Natural killer cell treated with Interleukin-12 subunit alpha and Interleukin-12 subunit beta and Interleukin-15 and Interleukin-18, amount 100 ng/mL, for 72 hours (primary cell): ENCODE measurements around the gene MYO1D. TPM values are rescaled to one million over a fixed set of nuclear protein-coding genes. Genes with fewer than 3 reads are reported as not detected.

Source experiments
- ATAC-seq, 2 donors: fragments of 150-1000 bp; cut with Tn5 transposase in 1 of 2; sonication (Bioruptor Pico), chemical (Tn5 transposase) in 1 of 2; 2 replicates each; pipeline ENCODE4 v1.10.0; 2021
- DNase-seq: peaks from one replicate; pipeline ENCODE4 v3.0.0; 2022; ENCODE audit warnings: low spot score
- H3K27ac Mint-ChIP-seq, 2 donors: 1 replicate in 1 of 2; 2 replicates in 1 of 2; pipeline ENCODE4 v1.8.0; 2022; ENCODE audit warnings: mixed read lengths in 2 of 2, mild to moderate bottlenecking in 1 of 2, moderate library complexity in 1 of 2
- H3K27me3 Mint-ChIP-seq, 2 donors: 1 replicate in 1 of 2; 2 replicates in 1 of 2; pipeline ENCODE4 v1.8.0; 2022; ENCODE audit warnings: mixed read lengths in 2 of 2
- H3K36me3 Mint-ChIP-seq: one replicate; pipeline ENCODE4 v1.8.0; 2022; ENCODE audit warnings: mixed read lengths
- H3K4me1 Mint-ChIP-seq, 2 donors: 1 replicate in 1 of 2; 2 replicates in 1 of 2; pipeline ENCODE4 v1.8.0; 2022; ENCODE audit warnings: low read depth in 2 of 2, mixed read lengths in 2 of 2, mild to moderate bottlenecking in 1 of 2
- H3K4me3 Mint-ChIP-seq: one replicate; pipeline ENCODE4 v1.8.0; 2022; ENCODE audit warnings: mixed read lengths
- H3K9me3 Mint-ChIP-seq: 2 replicates; pipeline ENCODE4 v1.8.0; 2022; ENCODE audit warnings: mixed read lengths
- total RNA-seq, 2 donors: library from RNA; stranded (reverse); gene quantifications; one replicate each; pipeline ENCODE4 v1.2.3, GENCODE V29; 2022

MYO1D gene
- total RNA-seq, 2 donors from 2014 or later = 25.7 to 25.8 TPM

DNA sequence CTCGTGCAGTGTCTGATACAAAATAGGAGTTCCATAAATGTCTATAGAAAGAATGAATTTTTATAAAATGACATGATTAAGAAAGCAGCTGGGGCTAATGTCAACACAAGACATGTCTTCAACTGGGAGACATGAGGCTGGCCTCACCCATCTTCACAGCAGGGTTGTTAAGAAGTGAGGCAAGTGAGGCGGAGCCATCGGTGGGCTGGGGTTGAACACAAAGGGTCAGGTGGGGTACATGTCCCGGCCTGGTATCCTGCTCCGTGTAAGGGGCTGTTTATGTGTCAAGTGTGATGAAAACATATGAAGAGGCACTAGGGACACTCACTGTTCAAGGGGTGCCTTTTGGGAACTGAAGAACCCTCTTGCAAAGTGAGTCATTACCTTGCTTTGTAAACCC lies 368.0 kb downstream of the MYO1D start:
- no peaks in the 10 kb centered on the region for H3K27me3 Mint-ChIP-seq
- no peak overlapping the region for H3K4me3 Mint-ChIP-seq
- no peaks in the 10 kb centered on the region for H3K9me3 Mint-ChIP-seq
- ATAC-seq (no peak), DNase-seq (no peak)
- peaks cover 38 to 48% of the 10 kb centered on the region in 2 donors for H3K4me1 Mint-ChIP-seq
- no peaks in the 10 kb centered on the region for H3K36me3 Mint-ChIP-seq
- H3K27ac Mint-ChIP-seq = no peak overlapping the region

DNA sequence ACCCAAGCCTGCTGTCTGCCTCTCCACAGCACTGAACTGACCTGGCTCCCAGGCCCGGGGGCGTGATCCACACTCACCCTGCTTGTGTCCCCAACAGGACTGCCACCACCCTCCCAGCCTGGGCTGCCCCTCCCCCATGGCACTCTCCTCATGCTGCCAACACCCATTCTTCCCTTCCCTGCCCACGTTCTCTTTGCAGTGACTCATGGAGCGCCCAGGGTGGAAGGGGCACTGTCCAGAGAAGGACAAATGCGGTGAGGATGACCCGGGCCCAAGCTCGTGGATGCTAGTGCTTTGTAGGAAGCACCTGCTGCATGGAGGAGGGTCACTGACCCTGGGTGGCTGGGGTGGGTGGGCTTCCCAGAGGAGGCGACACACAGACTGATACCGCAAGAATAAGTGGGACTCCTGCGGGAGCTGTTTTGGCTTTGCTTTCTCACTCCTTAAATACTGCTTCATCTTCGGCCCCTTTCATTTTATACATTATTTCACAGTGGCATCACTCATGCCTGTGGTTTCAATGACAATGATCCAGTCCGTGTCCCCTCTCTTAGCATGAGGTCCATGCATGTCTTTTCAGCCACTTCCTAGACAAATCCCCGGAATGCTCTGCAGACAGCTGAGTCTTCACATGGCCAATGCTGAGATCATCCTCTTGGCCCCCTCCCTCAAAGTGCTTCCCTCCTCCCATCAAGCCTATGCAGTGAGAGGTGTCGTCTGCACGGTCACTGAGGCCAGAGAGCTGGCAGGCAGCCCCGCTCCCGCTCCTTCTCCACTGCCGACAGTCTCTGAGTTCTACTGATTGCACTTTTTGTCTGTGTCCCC lies 372.5 kb downstream of the MYO1D start:
- Mint-ChIP-seq H3K4me3 (peak overlapping the region; percentile 79), H3K27ac (peak overlapping the region; percentile 88 to 94), H3K36me3 (no peaks in the 10 kb centered on the region), H3K27me3 (no peaks in the 10 kb centered on the region), H3K9me3 (no peaks in the 10 kb centered on the region), H3K4me1 (peaks cover 53 to 54% of the 10 kb centered on the region in 2 donors)
- ATAC-seq (no peak), DNase-seq (no peak)

DNA sequence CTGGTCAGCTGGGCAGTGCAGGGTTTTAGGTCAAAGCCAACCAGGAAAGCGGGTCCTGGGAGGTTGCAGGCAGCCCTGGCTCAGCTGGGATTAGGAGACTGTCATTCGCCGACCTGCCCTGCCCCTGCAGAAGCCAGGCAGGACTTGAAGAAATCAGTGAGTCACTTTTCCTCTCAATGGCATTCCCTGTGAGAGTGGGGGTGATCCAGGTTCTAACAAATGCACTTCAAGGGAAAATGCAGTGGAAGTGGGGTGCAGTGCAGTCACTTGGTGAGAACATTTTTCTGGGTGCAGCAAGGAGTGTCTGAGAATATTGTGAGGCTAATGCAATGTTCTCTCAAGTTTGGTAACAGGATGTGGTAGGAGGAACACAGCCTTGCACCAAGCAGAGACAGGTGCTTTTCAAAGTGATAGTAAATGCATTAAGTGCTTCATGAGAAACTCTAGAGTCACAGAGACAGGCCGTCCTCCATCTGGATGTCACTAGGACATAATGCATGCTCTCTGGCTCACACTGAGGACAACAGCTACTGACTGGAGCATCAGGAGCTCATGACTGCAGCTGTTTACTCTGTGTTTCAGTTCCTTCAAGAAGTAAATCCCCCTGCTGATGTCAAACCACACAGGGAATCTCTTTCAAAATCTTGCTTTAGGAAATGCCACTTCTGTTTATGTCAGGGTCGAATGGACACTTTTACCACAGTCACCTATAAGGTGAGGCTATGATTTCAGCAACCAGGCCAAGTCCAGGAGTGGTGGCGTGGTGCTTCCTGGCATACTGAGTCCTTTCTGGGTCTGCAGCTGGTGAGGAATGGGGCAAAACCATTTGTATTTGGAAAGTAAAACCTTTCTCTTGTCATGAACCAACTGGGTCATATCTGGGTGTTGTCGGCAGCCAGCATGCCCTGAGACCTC lies 373.4 kb downstream of the MYO1D start:
- Mint-ChIP-seq H3K27me3 (no peaks in the 10 kb centered on the region), H3K9me3 (no peaks in the 10 kb centered on the region), H3K4me3 (peak overlapping the region; percentile 79), H3K4me1 (peaks cover 53 to 54% of the 10 kb centered on the region in 2 donors), H3K36me3 (no peaks in the 10 kb centered on the region), H3K27ac (peak overlapping the region; percentile 88 to 94)
- peak; percentile 91 to 94 for ATAC-seq
- DNase-seq = no peak

DNA sequence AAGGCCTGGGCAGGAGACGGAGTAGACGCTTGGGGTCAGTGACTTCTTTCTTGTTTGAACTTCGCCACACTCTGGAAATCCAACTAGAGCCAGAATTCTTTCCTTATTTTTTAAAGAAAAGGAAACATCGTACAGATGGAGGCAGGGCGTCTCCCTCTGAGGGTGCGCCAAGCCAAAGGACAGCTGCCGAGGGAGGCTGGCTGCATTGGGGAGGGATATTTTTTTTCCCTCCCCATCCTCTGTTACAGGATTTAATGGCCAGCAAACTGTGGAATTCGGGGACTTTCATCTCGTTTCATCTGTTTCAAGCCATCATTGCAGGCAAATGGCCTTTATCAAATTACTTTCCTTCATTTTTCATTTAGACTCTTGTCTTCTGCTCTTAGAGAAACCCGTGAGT lies 374.2 kb downstream of the MYO1D start:
- Mint-ChIP-seq H3K4me1 (peaks cover 53 to 54% of the 10 kb centered on the region in 2 donors), H3K4me3 (no peak overlapping the region), H3K27me3 (no peaks in the 10 kb centered on the region), H3K36me3 (no peaks in the 10 kb centered on the region), H3K9me3 (no peaks in the 10 kb centered on the region), H3K27ac (peak overlapping the region; percentile 88 to 94)
- no peak for ATAC-seq
- DNase-seq = no peak

DNA sequence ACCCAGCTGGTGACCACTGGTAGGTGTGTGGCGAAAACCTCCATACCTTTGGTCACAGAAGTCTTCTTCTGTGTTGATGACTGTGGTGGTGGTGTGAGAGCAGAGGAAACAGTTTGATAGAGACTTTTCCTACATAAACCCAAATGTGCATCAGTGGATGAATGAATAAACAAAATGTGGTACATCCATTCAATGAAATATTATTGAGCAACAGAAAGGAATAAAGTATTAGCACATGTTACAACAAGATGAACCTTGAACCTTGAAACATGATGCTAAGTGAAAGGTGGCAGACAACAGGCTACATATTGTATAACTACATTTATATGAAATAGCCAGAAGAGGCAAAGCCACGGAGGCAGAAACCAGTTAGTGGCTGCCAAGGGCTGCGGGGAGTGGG lies 374.9 kb downstream of the MYO1D start:
- Mint-ChIP-seq H3K27me3 (no peaks in the 10 kb centered on the region), H3K9me3 (no peaks in the 10 kb centered on the region), H3K36me3 (no peaks in the 10 kb centered on the region), H3K4me1 (peaks cover 47 to 50% of the 10 kb centered on the region in 2 donors), H3K4me3 (no peak overlapping the region), H3K27ac (peak overlapping the region; percentile 88 to 94)
- DNase-seq (no peak), ATAC-seq (no peak)

DNA sequence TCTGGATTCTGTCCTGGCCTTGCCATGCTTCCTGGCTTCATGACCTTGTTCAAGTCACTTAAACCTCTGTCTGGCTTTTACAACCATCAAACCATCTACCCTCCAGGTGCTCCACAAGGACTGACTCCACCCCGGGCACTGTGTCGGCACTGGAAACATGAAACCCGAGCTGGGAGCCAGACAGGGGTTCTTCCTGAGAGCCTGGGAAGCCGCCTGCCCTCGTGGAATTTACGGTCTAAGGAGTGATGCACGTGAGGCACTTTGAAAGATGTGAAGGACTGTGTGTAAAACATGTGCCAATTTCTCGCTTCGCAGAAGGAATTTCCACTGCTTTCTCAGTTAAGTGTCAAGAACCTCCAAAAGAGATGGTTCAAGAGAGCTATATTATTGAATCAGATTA lies 378.5 kb downstream of the MYO1D start:
- H3K27me3 Mint-ChIP-seq = no peaks in the 10 kb centered on the region
- no peak overlapping the region for H3K27ac Mint-ChIP-seq
- peaks cover 16 to 20% of the 10 kb centered on the region in 2 donors for H3K4me1 Mint-ChIP-seq
- H3K9me3 Mint-ChIP-seq = no peaks in the 10 kb centered on the region
- ATAC-seq = no peak
- H3K4me3 Mint-ChIP-seq = no peak overlapping the region
- DNase-seq = no peak
- H3K36me3 Mint-ChIP-seq = no peaks in the 10 kb centered on the region

DNA sequence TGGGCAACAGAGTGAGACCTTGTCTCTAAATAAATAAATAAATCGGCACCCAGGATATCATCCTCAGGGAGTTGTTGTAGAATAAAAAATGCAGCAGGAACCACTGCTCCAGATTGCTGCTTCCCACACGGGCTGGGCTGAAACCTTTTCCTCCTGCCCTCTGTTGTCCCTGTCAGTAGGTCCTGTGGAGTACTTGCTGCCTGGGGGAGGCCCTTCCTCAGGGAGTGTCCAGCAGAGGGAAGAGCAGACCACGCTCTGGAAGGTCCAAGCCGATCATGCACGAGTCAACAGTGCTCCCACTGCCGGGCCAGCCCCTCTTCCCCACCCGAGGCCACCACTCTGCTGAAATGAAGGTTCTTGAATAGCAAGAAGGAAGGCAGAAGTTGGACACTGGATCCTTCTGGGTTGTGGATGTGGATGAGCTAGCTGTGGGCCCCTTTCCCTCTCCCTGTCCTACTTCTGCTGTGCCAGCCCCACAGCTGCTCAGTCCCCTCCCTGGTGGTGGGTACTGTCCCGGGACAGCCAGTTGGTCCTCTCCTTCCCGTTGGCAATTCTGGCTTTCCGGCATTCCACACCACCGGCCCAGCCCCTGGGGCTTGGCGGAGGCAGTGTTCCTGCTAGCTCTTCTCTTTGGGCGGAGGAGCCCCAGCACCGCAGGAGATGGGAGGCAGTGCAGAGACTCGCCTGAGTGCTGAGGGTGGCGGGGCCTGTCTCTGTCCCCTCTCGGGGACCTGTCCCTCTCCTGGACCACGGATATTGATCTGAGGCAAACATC lies 379.3 kb downstream of the MYO1D start:
- H3K4me1 Mint-ChIP-seq = peaks cover 16 to 18% of the 10 kb centered on the region in 2 donors
- H3K9me3 Mint-ChIP-seq = no peaks in the 10 kb centered on the region
- peak overlapping the region in 1 of 2 donors; percentile 69 for H3K27ac Mint-ChIP-seq
- H3K27me3 Mint-ChIP-seq = no peaks in the 10 kb centered on the region
- DNase-seq = no peak
- no peak for ATAC-seq
- H3K4me3 Mint-ChIP-seq = no peak overlapping the region
- no peaks in the 10 kb centered on the region for H3K36me3 Mint-ChIP-seq

DNA sequence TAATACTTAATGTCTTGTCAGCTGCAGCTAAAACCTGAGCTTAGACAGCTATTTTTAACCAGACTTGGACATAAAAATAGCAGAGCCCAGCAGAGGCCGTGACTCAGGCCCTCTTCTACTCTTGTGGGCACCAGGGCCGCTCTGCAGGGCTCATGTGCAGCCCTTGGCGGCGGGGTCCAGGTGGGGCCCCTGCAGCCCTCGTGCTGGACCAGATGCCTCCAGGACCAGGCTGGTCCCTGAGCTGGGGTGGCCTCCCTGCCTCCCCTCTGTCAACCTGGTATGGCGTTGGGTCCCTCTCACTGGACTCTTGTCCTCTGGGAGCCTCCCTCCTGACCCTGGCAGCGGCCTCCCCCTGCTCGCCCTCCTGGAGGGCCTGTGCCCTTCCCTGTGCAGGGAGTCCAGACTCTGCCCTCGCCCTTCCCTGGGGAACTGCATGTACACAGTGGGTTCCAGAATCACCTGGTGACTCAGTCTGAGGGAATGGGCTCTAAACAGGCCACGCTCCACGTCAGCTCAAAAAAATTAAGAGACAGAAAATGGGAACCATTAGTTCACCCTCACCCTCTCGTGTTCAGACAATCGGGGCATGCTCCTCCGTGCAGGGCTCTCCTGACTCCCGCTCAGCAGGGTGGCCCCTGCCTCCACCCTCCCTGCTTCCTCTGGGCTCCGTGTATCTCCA lies 380.4 kb downstream of the MYO1D start:
- Mint-ChIP-seq H3K27me3 (no peaks in the 10 kb centered on the region), H3K27ac (no peak overlapping the region), H3K4me3 (no peak overlapping the region), H3K4me1 (peaks cover 19% of the 10 kb centered on the region in 2 donors), H3K36me3 (no peaks in the 10 kb centered on the region), H3K9me3 (no peaks in the 10 kb centered on the region)
- no peak for DNase-seq
- no peak for ATAC-seq

DNA sequence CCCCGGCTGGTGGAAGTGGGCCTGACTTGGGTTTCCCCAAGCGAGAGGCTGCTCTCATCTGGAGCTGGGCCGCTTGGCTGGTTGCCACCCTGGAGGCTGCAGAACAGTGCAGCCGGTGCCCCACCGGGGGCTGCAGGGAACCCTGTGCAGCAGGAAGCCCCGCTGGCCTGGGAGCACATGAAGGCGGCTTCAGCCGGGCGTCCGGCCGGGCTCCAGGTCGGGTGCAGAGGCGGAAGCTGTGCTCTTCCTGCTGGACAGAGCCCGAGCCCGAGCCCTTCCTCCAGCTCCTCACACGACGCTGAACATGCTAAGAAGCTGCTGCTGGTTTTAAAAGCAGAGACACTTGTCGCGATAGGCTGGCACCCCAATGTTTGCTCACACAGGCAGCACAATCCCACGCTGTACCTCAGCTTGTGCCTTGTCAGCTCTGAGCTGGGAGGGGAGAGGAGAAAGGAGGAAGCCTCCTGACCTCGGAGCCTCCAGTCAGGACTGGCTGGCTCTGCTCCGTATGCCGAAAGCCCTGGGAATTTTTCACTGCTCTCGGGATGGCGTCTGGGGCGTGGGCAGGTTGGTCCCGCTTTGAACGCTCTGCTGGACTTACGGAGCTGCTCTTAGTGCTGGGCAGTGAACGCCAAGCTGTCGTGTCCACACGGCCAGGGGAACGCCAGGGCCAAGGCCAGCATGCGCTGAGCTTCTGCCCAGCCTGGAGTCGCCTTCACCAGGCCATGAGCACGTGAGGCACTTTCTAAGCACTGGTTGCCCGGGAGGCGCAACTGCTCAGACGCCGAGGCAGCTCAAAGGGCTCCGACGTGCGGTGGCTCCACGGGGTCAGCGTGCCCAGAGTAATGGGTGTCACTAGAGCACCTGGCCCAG lies 381.3 kb downstream of the MYO1D start:
- H3K9me3 Mint-ChIP-seq = no peaks in the 10 kb centered on the region
- H3K36me3 Mint-ChIP-seq = no peaks in the 10 kb centered on the region
- DNase-seq = no peak
- no peak overlapping the region for H3K4me3 Mint-ChIP-seq
- peaks cover 16 to 20% of the 10 kb centered on the region in 2 donors for H3K4me1 Mint-ChIP-seq
- H3K27me3 Mint-ChIP-seq = no peaks in the 10 kb centered on the region
- H3K27ac Mint-ChIP-seq = no peak overlapping the region
- ATAC-seq = peak in 1 of 2 donors; percentile 8

DNA sequence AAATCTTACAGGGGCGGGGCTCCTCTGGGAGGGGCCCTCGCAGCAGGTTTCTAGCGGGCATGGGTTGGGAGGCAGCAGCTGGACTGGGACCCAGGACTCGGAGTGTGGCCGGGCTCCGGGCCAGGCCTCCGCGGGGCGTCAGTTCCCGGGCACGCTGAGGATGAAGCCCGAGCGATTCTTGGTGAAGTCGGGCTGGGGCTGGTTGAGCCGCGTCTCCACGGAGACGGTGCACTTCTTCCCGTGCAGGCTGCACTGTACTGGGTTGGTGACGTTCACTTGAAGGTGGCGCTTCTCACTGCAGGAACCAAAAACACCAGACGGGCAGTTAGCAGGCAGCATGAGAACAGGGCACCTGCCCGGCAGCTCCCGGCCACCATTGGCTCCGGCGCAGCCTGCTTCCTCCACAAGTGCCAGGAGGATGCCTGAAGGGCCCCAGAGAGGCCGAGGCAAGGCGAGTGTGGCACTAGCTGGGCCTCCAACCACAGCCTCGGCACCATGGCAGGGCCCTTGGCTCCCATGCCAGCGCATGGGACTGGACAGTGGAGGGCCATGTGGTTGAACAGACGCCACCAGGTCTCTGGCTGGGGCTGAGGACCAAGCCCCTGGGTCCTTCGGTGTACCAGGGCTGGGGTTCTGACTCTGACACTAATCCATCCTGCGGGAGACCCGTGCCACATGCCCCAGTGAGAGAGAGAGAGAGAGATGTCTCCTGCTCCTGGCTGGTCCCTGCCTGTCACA lies 382.1 kb downstream of the MYO1D start:
- DNase-seq = no peak
- Mint-ChIP-seq H3K4me1 (peaks cover 16 to 20% of the 10 kb centered on the region in 2 donors), H3K27me3 (no peaks in the 10 kb centered on the region), H3K27ac (no peak overlapping the region), H3K9me3 (no peaks in the 10 kb centered on the region), H3K4me3 (no peak overlapping the region), H3K36me3 (no peaks in the 10 kb centered on the region)
- ATAC-seq = no peak

DNA sequence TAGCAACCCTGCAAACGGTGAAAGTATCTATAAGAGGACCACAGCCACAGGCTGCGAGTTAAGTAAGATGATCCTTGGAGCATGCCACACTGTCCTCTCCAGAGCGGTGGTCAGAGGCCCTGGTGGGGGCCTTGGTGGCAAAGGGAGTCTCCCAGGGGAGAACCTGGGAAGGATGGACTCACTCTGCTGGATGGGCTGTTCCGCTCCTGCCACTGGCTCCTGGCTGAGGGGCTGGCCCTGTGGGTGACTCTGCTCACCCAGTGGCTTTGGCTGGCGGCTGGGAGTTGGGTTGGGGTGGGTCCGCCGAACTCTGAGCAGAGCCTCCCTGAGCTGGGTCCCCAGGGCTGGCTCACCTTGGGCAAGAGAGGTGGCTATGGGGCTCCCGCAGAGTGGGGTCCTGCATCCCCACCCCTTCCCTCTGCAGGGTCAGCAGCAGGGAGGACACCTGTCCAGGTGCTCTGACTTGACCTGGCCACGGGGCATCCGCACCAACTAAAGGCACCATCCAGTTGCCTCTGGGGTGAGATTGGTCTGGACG lies 382.9 kb downstream of the MYO1D start:
- ATAC-seq = no peak
- Mint-ChIP-seq H3K4me3 (no peak overlapping the region), H3K4me1 (peaks cover 16 to 24% of the 10 kb centered on the region in 2 donors), H3K27ac (no peak overlapping the region), H3K36me3 (no peaks in the 10 kb centered on the region), H3K27me3 (no peaks in the 10 kb centered on the region), H3K9me3 (no peaks in the 10 kb centered on the region)
- no peak for DNase-seq

DNA sequence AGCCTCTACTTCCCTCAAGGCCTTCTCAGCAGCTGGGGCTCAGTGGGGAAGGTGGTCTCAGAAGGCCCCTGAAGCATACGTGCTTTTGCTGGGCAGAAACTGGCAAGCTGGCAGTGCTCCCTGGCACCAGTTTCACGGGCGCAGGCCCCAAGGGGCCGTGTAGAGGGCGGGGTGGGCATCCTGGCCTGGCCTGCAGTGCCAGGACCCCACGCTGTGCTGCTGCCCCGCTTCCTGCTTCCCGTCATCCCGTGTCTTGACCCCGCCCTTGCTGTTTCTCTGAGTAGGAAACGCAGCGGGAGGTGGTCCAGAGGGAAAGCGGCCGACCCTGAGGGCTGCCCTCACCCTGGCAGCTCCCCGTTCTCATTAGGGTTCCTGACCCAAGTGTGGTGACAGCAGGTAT lies 383.4 kb downstream of the MYO1D start:
- DNase-seq (no peak), ATAC-seq (no peak)
- H3K9me3 Mint-ChIP-seq = no peaks in the 10 kb centered on the region
- H3K4me3 Mint-ChIP-seq = no peak overlapping the region
- no peaks in the 10 kb centered on the region for H3K36me3 Mint-ChIP-seq
- H3K27me3 Mint-ChIP-seq = no peaks in the 10 kb centered on the region
- no peak overlapping the region for H3K27ac Mint-ChIP-seq
- H3K4me1 Mint-ChIP-seq = peaks cover 16 to 29% of the 10 kb centered on the region in 2 donors
